ENCODE data around the gene SULT1C2. TPM values are rescaled to one million over a fixed set of nuclear protein-coding genes. Genes with fewer than 3 reads are reported as not detected.

Gene SULT1C2
- total and polyA plus RNA-seq, 9 of the 15 experiments (the other 6 are each of a cell fraction or from before 2014, with no cell fraction given), result 0.22 TPM; not detected in 8

DNA sequence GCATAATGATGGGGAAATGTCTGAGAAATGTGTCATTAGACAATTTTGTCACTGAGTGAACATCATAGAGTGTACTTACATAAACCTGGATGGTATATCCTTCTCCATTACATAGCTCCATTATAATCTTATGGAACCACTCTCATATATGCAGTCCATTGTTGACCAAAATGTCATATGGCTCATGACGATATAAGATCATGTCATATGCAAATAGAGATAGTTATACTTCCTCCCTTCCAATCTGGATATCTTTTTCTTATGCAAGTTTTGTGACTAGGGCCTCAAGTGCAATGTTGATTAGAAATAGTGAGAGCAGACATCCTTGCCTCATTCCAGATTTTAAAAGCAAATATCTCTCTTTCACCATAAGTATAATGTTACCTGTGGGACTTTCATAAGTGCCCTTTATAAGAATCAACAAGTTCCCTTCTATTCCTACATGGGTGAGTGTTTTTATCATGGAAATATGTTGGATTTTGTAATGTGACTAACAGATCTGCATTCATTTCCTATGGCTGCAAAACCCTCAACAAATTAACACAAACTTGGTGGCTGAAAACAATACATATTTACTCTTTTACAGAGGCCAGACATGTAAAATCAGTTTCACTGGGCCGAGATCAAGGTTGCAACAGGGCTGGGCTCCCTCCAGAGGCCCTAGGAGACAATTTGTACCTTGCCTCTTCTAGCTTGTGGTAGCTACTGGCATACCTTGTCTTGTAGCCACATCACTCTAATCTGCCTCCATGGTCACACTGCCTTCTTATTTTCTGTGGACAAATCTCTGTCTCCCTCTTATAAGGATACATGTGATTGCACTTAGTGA lies 67.4 kb downstream of the SULT1C2 start (continued):
- TF ChIP-seq, protein P1, sequence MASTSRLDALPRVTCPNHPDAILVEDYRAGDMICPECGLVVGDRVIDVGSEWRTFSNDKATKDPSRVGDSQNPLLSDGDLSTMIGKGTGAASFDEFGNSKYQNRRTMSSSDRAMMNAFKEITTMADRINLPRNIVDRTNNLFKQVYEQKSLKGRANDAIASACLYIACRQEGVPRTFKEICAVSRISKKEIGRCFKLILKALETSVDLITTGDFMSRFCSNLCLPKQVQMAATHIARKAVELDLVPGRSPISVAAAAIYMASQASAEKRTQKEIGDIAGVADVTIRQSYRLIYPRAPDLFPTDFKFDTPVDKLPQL (IDR thresholded peaks at IDR 0.05; ENCODE audit: extremely low read depth, insufficient read length), result peak; percentile 93
- no peak for TF ChIP-seq PHB2 (IDR thresholded peaks at IDR 0.05; ENCODE audit: low read depth)
- TF ChIP-seq, protein P2, sequence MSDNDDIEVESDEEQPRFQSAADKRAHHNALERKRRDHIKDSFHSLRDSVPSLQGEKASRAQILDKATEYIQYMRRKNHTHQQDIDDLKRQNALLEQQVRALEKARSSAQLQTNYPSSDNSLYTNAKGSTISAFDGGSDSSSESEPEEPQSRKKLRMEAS (CRISPR knock-in tag; IDR thresholded peaks at IDR 0.05), result no peak
- no peak for TF ChIP-seq ZNF444 (CRISPR knock-in tag; IDR thresholded peaks at IDR 0.05)
- TF ChIP-seq MTA3 (IDR thresholded peaks at IDR 0.05; ENCODE audit: borderline replicate concordance), result peak; percentile 64; the same call in 1 of the 2 replicates
- TF ChIP-seq, protein P3, sequence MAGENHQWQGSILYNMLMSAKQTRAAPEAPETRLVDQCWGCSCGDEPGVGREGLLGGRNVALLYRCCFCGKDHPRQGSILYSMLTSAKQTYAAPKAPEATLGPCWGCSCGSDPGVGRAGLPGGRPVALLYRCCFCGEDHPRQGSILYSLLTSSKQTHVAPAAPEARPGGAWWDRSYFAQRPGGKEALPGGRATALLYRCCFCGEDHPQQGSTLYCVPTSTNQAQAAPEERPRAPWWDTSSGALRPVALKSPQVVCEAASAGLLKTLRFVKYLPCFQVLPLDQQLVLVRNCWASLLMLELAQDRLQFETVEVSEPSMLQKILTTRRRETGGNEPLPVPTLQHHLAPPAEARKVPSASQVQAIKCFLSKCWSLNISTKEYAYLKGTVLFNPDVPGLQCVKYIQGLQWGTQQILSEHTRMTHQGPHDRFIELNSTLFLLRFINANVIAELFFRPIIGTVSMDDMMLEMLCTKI (IDR thresholded peaks at IDR 0.05; ENCODE audit: partially characterized antibody), result no peak
- TF ChIP-seq CHD4 (IDR thresholded peaks at IDR 0.05; ENCODE audit: insufficient read depth, insufficient replicate concordance, low read depth, low read length, poor library complexity, severe bottlenecking), result no peak
- TF ChIP-seq ZNF316 (IDR thresholded peaks at IDR 0.05), result peak; percentile 57; the same call in 1 of the 2 replicates
- TF ChIP-seq NFRKB (IDR thresholded peaks at IDR 0.05; ENCODE audit: low read depth), result no peak
- no peak for TF ChIP-seq CREBBP (IDR thresholded peaks at IDR 0.05; ENCODE audit: low read depth, low read length)
- no peak for TF ChIP-seq U2AF2 (optimal IDR thresholded peaks at IDR 0.05; ENCODE audit: low read depth, low read length)
- TF ChIP-seq SAFB2 (IDR thresholded peaks at IDR 0.05; ENCODE audit: borderline replicate concordance, low read depth, low read length, severe bottlenecking), result no peak
- TF ChIP-seq HNRNPL (IDR thresholded peaks at IDR 0.05; ENCODE audit: low read depth, low read length), result 0 out of 2 replicates have a peak, but pooled peaks have one; percentile 45
- no peak for TF ChIP-seq MTA1 (IDR thresholded peaks at IDR 0.05; ENCODE audit: borderline replicate concordance)
- no peak for TF ChIP-seq SMARCA4 (IDR thresholded peaks at IDR 0.05)
- TF ChIP-seq FOXP1 (CRISPR knock-in tag; IDR thresholded peaks at IDR 0.05), result no peak
- TF ChIP-seq CBFA2T3 (IDR thresholded peaks at IDR 0.05), result peak; percentile 76
- no peak for TF ChIP-seq ZBTB17 (CRISPR knock-in tag; IDR thresholded peaks at IDR 0.05)
- no peak for TF ChIP-seq NR2C1 (IDR thresholded peaks at IDR 0.05)
- no peak for TF ChIP-seq NR2C1 (tag; IDR thresholded peaks at IDR 0.05)
- no peak for TF ChIP-seq MYBL2 (IDR thresholded peaks at IDR 0.05; ENCODE audit: low read depth)
- no peak for TF ChIP-seq MYBL2 (CRISPR knock-in tag; IDR thresholded peaks at IDR 0.05; ENCODE audit: borderline replicate concordance)
- peak; percentile 99 for TF ChIP-seq POLR2AphosphoS5 (IDR thresholded peaks at IDR 0.05; ENCODE audit: control insufficient read depth, insufficient read depth, low read depth, low read length)
- TF ChIP-seq ZBTB8A (IDR thresholded peaks at IDR 0.05; ENCODE audit: partially characterized antibody), result no peak
- TF ChIP-seq, protein P4, sequence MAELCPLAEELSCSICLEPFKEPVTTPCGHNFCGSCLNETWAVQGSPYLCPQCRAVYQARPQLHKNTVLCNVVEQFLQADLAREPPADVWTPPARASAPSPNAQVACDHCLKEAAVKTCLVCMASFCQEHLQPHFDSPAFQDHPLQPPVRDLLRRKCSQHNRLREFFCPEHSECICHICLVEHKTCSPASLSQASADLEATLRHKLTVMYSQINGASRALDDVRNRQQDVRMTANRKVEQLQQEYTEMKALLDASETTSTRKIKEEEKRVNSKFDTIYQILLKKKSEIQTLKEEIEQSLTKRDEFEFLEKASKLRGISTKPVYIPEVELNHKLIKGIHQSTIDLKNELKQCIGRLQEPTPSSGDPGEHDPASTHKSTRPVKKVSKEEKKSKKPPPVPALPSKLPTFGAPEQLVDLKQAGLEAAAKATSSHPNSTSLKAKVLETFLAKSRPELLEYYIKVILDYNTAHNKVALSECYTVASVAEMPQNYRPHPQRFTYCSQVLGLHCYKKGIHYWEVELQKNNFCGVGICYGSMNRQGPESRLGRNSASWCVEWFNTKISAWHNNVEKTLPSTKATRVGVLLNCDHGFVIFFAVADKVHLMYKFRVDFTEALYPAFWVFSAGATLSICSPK (IDR thresholded peaks at IDR 0.05; ENCODE audit: borderline replicate concordance), result no peak
